NCI-H1417 (cell line): Measurements from ENCODE around the gene PCDHA6.
A peak's percentile ranks its signal among the peaks of the same experiment; 100 is the strongest.
"Not testable (repeated sequence)": the region's sequence is repeated elsewhere in the genome, so short reads cannot be mapped to it uniquely, and the experiment has no call there.

Experiments
- DNase-seq, 3 experiments: peaks; one replicate each; lab custom pipeline; 2025; lab: John Stamatoyannopoulos, UW

Gene PCDHA6

GRCh38 chr5:140822281-140822629, 5.5 kb upstream of the PCDHA6 start:
- DNase-seq: no peak

GRCh38 chr5:140822969-140823368, 4.8 kb upstream of the PCDHA6 start:
- not testable (repeated sequence) for DNase-seq

- DNase-seq: no peak
Observed at GRCh38 chr5:140823475-140823874, 4.3 kb upstream of the PCDHA6 start.

GRCh38 chr5:140828362-140828737, 590 bp downstream of the PCDHA6 start:
- peak; percentile 29 to 83 (median 60) for DNase-seq

GRCh38 chr5:140829511-140830501, 2.0 kb downstream of the PCDHA6 start:
- not testable (repeated sequence) for DNase-seq

GRCh38 chr5:140833993-140834392, 6.2 kb downstream of the PCDHA6 start, which contains the start of gene PCDHA7:
TSS of gene PCDHA7 (plus strand) at chr5:140834269. CDS start at chr5:140834384, 115 bp downstream.
- no peak for DNase-seq

- not testable (repeated sequence) for DNase-seq
Observed at GRCh38 chr5:140834439-140835008, 6.8 kb downstream of the PCDHA6 start.

- DNase-seq: no peak
Observed at GRCh38 chr5:140835622-140836510, 8.1 kb downstream of the PCDHA6 start.

- DNase-seq: no peak
Observed at GRCh38 chr5:140840978-140841962, 13.5 kb downstream of the PCDHA6 start, which contains the start of gene PCDHA8. TSS of gene PCDHA8 (plus strand) at chr5:140841187. CDS start at chr5:140841322, 135 bp downstream.

- no peak for DNase-seq
Observed at GRCh38 chr5:140842798-140843733, 15.3 kb downstream of the PCDHA6 start.

- DNase-seq: not testable (repeated sequence)
Observed at GRCh38 chr5:140848139-140849102, 20.7 kb downstream of the PCDHA6 start, which contains the start of gene PCDHA9. TSS of gene PCDHA9 (plus strand) at chr5:140848382. CDS start at chr5:140848496, 114 bp downstream.

GRCh38 chr5:140849831-140850634, 22.3 kb downstream of the PCDHA6 start:
- DNase-seq: not testable (repeated sequence)

- peak in 1 of 3 experiments; percentile 87 for DNase-seq
Observed at GRCh38 chr5:140855772-140856674, 28.3 kb downstream of the PCDHA6 start, which contains the start of gene PCDHA10. TSS of gene PCDHA10 (plus strand) at chr5:140855897. CDS start at chr5:140856049, 152 bp downstream.

GRCh38 chr5:140857177-140857986, 29.6 kb downstream of the PCDHA6 start:
- no peak for DNase-seq

GRCh38 chr5:140857987-140858240, 30.2 kb downstream of the PCDHA6 start:
- DNase-seq: no peak
